PC-3 (cell line): ENCODE data around the gene CYGB. TPM values are rescaled to one million over a fixed set of nuclear protein-coding genes. Genes with fewer than 3 reads are reported as not detected.
A peak's percentile ranks its signal among the peaks of the same experiment; 100 is the strongest.

Experiments used
- ATAC-seq: fragments of 200-7000 bp; cut with Tn5 transposase; 2 replicates; pipeline ENCODE4 v1.9.1; 2020; ENCODE audit warnings: mild to moderate bottlenecking, moderate library complexity
- BruUV-seq: library from RNA; stranded (reverse); fragments of 400-500 nt; replicated peaks from 2 replicates; lab custom pipeline; 2021; lab: Mats Ljungman, UMichigan
- CTCF ChIA-PET: fragments of 300-600 bp; sonication (Branson Sonifier 250); formaldehyde crosslinking; loops from one replicate; lab custom pipeline; 2022; ENCODE audit warnings: antibody characterized with exemption; lab: Charles Lee
- POLR2A ChIA-PET: fragments of 300-600 bp; sonication (Branson Sonifier 250); formaldehyde crosslinking; loops from one replicate; lab custom pipeline; 2022; ENCODE audit warnings: antibody characterized with exemption; ENCODE audit not compliant: unreplicated experiment; lab: Charles Lee
- DNase-seq: peaks from one replicate; pipeline ENCODE4 v3.0.0-alpha.2; 2015
- H2AFZ ChIP-seq: fragments of 300-600 bp; sonication (generic); 2 replicates; pipeline ENCODE4 v1.6.0; 2016; ENCODE audit warnings: antibody characterized with exemption, low read length
- H3F3A ChIP-seq: fragments of 300-600 bp; sonication (generic); one replicate; pipeline ENCODE4 v1.6.0; 2017; ENCODE audit warnings: antibody characterized with exemption, low read length, control low read depth, mild to moderate bottlenecking; ENCODE audit not compliant: unreplicated experiment
- H3K27ac ChIP-seq: fragments of 300-600 bp; sonication (generic); 2 replicates; pipeline ENCODE4 v1.5.1; 2016; ENCODE audit warnings: mild to moderate bottlenecking, low read length
- H3K27me3 ChIP-seq: fragments of 300-600 bp; sonication (generic); 2 replicates; pipeline ENCODE4 v1.6.1; 2016; ENCODE audit warnings: low read length, mixed read lengths
- H3K36me3 ChIP-seq: fragments of 300-600 bp; sonication (generic); 2 replicates; pipeline ENCODE4 v1.6.1; 2016; ENCODE audit warnings: low read depth, mixed run types, low read length, mixed read lengths
- H3K4me1 ChIP-seq: fragments of 300-600 bp; sonication (generic); 2 replicates; pipeline ENCODE4 v1.5.1; 2016; ENCODE audit warnings: low read length; ENCODE audit not compliant: insufficient read depth
- H3K4me2 ChIP-seq: fragments of 300-600 bp; sonication (generic); 2 replicates; pipeline ENCODE4 v1.6.0; 2016; ENCODE audit warnings: low read length
- H3K4me3 ChIP-seq: fragments of 300-600 bp; sonication (generic); 2 replicates; pipeline ENCODE4 v1.5.1; 2016; ENCODE audit warnings: mild to moderate bottlenecking, low read length, mixed read lengths
- H3K79me2 ChIP-seq: fragments of 300-600 bp; sonication (generic); 2 replicates; pipeline ENCODE4 v1.6.1; 2017; ENCODE audit warnings: low read length, mixed read lengths
- H3K9ac ChIP-seq: fragments of 300-600 bp; sonication (generic); 2 replicates; pipeline ENCODE4 v1.6.0; 2016; ENCODE audit warnings: mild to moderate bottlenecking, low read length
- H3K9me2 ChIP-seq: fragments of 300-600 bp; sonication (generic); replicated peaks from 2 replicates; pipeline ENCODE4 v1.6.1; 2016; ENCODE audit warnings: mixed run types, low read length, mixed read lengths
- H3K9me3 ChIP-seq: fragments of 300-600 bp; sonication (generic); 2 replicates; pipeline ENCODE4 v1.6.1; 2016; ENCODE audit warnings: low read length, mixed read lengths
- H4K20me1 ChIP-seq: fragments of 300-600 bp; sonication (generic); 2 replicates; pipeline ENCODE4 v1.6.1; 2016; ENCODE audit warnings: low read length, mixed read lengths
- EZH2 ChIP-seq: fragments of 300-600 bp; sonication (generic); IDR thresholded peaks from one replicate; pipeline ENCODE4 v1.6.1; 2017; ENCODE audit warnings: antibody characterized with exemption, mild to moderate bottlenecking, low read length; ENCODE audit not compliant: unreplicated experiment
- EZH2phosphoT487 ChIP-seq: fragments of 300-600 bp; sonication (generic); IDR thresholded peaks from 2 replicates; pipeline ENCODE4 v1.6.1; 2018; ENCODE audit warnings: mild to moderate bottlenecking, antibody characterized with exemption, low read length, borderline replicate concordance
- intact Hi-C: fragments of 100-400 bp; cut with micrococcal nuclease; formaldehyde crosslinking; loops from 2 replicates; pipeline ENCODE4 v1.9.0; 2023
- total RNA-seq: library from RNA; depleted of rRNA; stranded (reverse); fragments of >200 nt; gene quantifications from 2 replicates; pipeline ENCODE4 v1.2.3, GENCODE V29; 2014
- TF ChIP-seq, protein P1 (sequence below): fragments of 300-600 bp; sonication (generic); conservative IDR thresholded peaks from 2 replicates; pipeline ENCODE4 v1.5.1; 2017; ENCODE audit warnings: antibody characterized with exemption, low read depth, mild to moderate bottlenecking, low read length

CYGB gene
- total RNA-seq, 1 experiment from 2014 or later, result 0.62 TPM

DNA sequence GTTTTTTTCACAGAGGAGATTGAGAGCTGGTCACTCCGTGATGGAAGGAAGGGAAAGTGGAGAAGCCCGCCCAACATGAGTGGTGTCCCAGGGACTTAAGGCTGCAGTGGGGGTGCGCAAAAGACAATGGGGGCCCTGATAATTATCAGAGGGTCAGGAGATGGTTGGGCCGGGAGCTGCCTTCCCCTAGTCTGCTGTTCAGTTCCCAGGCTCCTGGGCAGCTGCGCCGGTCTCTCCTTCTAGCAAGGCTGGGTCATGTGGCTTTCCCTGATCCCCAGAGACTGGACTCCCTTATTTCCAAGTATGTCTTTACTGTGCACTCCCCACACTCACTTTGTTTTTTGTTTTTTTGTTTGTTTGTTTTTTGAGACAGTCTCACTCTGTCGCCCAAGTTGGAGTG is 16.2 kb downstream of the CYGB start:
- Histone ChIP-seq H3K27me3 (no peaks in the 10 kb centered on the region), H3K27ac (no peak overlapping the region), H4K20me1 (no peaks in the 10 kb centered on the region), H3K4me3 (no peak overlapping the region), H3F3A (no peaks in the 10 kb centered on the region), H3K4me1 (peaks cover 20% of the 10 kb centered on the region), H3K79me2 (no peaks in the 10 kb centered on the region), H3K9me3 (no peaks in the 10 kb centered on the region), H3K9me2 (no peaks in the 10 kb centered on the region), H2AFZ (no peak overlapping the region), H3K4me2 (no peak overlapping the region), H3K36me3 (no peaks in the 10 kb centered on the region), H3K9ac (no peak overlapping the region)
- no TSS peak for BruUV-seq
- TF ChIP-seq, protein P1, sequence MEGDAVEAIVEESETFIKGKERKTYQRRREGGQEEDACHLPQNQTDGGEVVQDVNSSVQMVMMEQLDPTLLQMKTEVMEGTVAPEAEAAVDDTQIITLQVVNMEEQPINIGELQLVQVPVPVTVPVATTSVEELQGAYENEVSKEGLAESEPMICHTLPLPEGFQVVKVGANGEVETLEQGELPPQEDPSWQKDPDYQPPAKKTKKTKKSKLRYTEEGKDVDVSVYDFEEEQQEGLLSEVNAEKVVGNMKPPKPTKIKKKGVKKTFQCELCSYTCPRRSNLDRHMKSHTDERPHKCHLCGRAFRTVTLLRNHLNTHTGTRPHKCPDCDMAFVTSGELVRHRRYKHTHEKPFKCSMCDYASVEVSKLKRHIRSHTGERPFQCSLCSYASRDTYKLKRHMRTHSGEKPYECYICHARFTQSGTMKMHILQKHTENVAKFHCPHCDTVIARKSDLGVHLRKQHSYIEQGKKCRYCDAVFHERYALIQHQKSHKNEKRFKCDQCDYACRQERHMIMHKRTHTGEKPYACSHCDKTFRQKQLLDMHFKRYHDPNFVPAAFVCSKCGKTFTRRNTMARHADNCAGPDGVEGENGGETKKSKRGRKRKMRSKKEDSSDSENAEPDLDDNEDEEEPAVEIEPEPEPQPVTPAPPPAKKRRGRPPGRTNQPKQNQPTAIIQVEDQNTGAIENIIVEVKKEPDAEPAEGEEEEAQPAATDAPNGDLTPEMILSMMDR, result no peak
- TF ChIP-seq EZH2 (no peak), EZH2phosphoT487 (no peak)
- POLR2A ChIA-PET, result no interaction called here
- DNase-seq (no peak), ATAC-seq (no peak)
- intact Hi-C loops, result no loop called here
- CTCF ChIA-PET, result interaction anchor here (0.5 kb wide), 1 partner anchor 183 kb away, joined by 3 read pairs; no protein-coding TSS in a partner anchor

DNA sequence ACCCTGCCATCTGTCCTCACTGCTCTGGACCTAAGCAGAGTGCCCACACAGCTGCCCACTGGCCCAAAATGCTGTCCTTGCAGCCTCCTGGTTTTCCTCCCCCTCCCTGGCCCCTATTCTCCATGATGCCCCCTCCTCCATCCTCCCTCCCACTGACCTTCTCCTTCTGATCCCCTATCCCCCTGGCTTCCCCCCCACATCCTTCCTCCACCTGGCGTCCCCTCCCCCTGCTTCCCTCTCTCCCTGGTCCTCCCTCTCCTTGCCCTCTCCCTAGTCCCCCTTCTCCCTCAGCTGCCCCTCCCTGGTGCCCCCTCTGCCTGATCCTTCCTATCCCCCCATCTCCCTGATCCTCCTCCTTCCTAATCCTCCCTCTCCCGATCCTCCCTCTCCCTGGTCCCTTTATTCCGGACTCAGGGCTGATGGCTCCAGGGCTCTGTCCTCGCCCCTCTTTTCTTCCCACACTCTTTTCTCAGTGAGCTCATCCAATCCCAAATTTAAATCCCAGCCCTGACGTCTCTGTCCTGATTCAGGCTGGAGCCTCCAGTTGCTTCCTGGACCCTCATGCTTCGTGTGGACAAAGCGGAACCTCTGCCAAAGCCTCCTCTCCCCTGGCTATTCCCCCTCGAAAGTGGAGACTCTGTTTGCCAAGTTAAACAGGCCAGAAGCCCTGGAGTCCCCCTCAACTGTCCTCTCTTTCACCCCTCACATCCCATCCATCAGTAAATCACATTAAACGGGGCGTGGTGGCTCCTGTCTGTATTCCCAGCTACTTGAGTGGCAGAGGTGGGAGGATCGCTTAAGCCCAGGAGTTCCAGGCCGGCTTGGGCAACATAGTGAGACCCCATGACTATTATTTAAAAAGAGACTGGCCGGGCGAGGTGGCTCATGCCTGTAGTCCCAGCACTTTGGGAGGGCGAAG is 18.2 kb downstream of the CYGB start:
- ChIA-PET CTCF (no interaction called here), POLR2A (no interaction called here)
- Histone ChIP-seq H2AFZ (no peak overlapping the region), H3K4me2 (no peak overlapping the region), H3K27me3 (no peaks in the 10 kb centered on the region), H3K9me3 (no peaks in the 10 kb centered on the region), H3K9ac (no peak overlapping the region), H3K9me2 (no peaks in the 10 kb centered on the region), H3K4me1 (peaks cover 10% of the 10 kb centered on the region), H3F3A (no peaks in the 10 kb centered on the region), H4K20me1 (no peaks in the 10 kb centered on the region), H3K79me2 (no peaks in the 10 kb centered on the region), H3K27ac (no peak overlapping the region), H3K36me3 (no peaks in the 10 kb centered on the region), H3K4me3 (no peak overlapping the region)
- TF ChIP-seq EZH2phosphoT487 (no peak), EZH2 (no peak)
- TF ChIP-seq, protein P1, result no peak
- no TSS peak for BruUV-seq
- no peak for ATAC-seq
- no peak for DNase-seq
- intact Hi-C loops, result no loop called here

DNA sequence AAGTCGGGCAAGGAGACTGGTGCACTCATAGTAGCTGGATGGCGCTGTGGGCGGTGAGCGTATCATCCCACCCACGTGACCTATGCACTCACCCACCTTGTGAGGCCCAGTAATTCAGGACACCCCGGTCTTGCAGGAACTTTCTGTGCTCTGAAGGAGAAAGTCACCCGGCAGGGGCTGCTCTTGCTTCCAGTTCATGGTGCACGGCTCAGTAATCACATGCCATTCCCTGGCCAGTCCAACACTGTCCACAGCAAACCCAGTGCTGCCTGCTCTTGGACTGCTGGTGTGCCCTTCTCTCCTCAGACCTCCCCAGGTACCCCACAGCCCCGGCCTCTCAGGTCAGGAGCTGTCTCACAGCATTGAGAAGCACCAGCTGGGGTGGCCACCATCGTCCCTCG is 19.9 kb downstream of the CYGB start:
- BruUV-seq, result no TSS peak
- no peak overlapping the region for H2AFZ ChIP-seq
- POLR2A ChIA-PET, result interaction anchor here (0.6 kb wide), 1 partner anchor 22 kb away, joined by 9 read pairs; no protein-coding TSS in a partner anchor
- TF ChIP-seq, protein P1, result peak; percentile 30; the same call in 1 of the 2 replicates
- TF ChIP-seq EZH2, result no peak
- no peaks in the 10 kb centered on the region for H3K27me3 ChIP-seq
- no peaks in the 10 kb centered on the region for H3K9me2 ChIP-seq
- H3K4me1 ChIP-seq, result no peaks in the 10 kb centered on the region
- no peaks in the 10 kb centered on the region for H3K79me2 ChIP-seq
- CTCF ChIA-PET, result interaction anchor here (0.6 to 0.7 kb wide), 2 partner anchors 41 to 152 kb away, joined by 8 to 11 read pairs; no protein-coding TSS in a partner anchor
- peak; percentile 17 for DNase-seq
- intact Hi-C loops, result no loop called here
- H3K4me2 ChIP-seq, result no peak overlapping the region
- H3K27ac ChIP-seq, result no peak overlapping the region
- ATAC-seq, result peak; percentile 69
- H3K9me3 ChIP-seq, result no peaks in the 10 kb centered on the region
- H3K4me3 ChIP-seq, result no peak overlapping the region
- no peaks in the 10 kb centered on the region for H4K20me1 ChIP-seq
- no peaks in the 10 kb centered on the region for H3F3A ChIP-seq
- H3K9ac ChIP-seq, result no peak overlapping the region
- H3K36me3 ChIP-seq, result no peaks in the 10 kb centered on the region
